HG03439 (cell line): ENCODE measurements around the gene KLK1.
A peak's percentile ranks its signal among the peaks of the same experiment; 100 is the strongest.

Source experiments
- ATAC-seq: cut with Tn5 transposase; IDR thresholded peaks from one replicate; pipeline ENCODE4 v1.9.1; 2021; ENCODE audit warnings: mild to moderate bottlenecking, moderate library complexity; ENCODE audit not compliant: unreplicated experiment

Gene KLK1

GRCh38 chr19:50836543-50837195 is 13.1 kb upstream of the KLK1 start:
- no peak for ATAC-seq

- peak; percentile 81 for ATAC-seq
These were observed 12.4 kb upstream of the KLK1 start for GRCh38 chr19:50835785-50836542.

GRCh38 chr19:50835103-50835784 is 11.7 kb upstream of the KLK1 start:
- ATAC-seq, result no peak

- ATAC-seq, result no peak
These were observed 10.2 kb upstream of the KLK1 start for GRCh38 chr19:50833802-50834167.

- no peak for ATAC-seq
These were observed 9.7 kb upstream of the KLK1 start, which contains the start of gene KLK15 for GRCh38 chr19:50833117-50833801. KLK15 (minus strand) TSS chr19:50833574; CDS start chr19:50831492, 2,082 bp downstream.

- ATAC-seq, result no peak
These were observed 9.1 kb upstream of the KLK1 start for GRCh38 chr19:50832666-50833065.

- no peak for ATAC-seq
These were observed 7.4 kb upstream of the KLK1 start for GRCh38 chr19:50831026-50831396.

GRCh38 chr19:50830266-50831025 is 6.9 kb upstream of the KLK1 start:
- ATAC-seq, result no peak

- no peak for ATAC-seq
These were observed 6.2 kb upstream of the KLK1 start for GRCh38 chr19:50829801-50830200.

- ATAC-seq, result no peak
These were observed 3.9 kb upstream of the KLK1 start for GRCh38 chr19:50827476-50827875.

- ATAC-seq, result no peak
These were observed 3.1 kb upstream of the KLK1 start for GRCh38 chr19:50826492-50827240.

- no peak for ATAC-seq
These were observed 852 bp downstream of the KLK1 start for GRCh38 chr19:50822661-50823208.

- no peak for ATAC-seq
These were observed 2.0 kb downstream of the KLK1 start for GRCh38 chr19:50821622-50822021.

- no peak for ATAC-seq
These were observed 2.4 kb downstream of the KLK1 start for GRCh38 chr19:50821248-50821612.

GRCh38 chr19:50820549-50821247 is 2.9 kb downstream of the KLK1 start:
- no peak for ATAC-seq

GRCh38 chr19:50820086-50820485 is 3.5 kb downstream of the KLK1 start:
- ATAC-seq, result no peak

GRCh38 chr19:50819636-50820035 is 4.0 kb downstream of the KLK1 start:
- no peak for ATAC-seq

- no peak for ATAC-seq
These were observed 4.6 kb downstream of the KLK1 start for GRCh38 chr19:50818859-50819472.
